Neural cell (in vitro differentiated cells): ENCODE measurements around the gene CELF4. TPM values are rescaled to one million over a fixed set of nuclear protein-coding genes. Genes with fewer than 3 reads are reported as not detected.

ENCODE experiments used
- H2AFZ ChIP-seq: fragments of 200-600, 300-800 bp; sonication (generic), shearing (Covaris generic); 2 replicates; pipeline ENCODE4 v1.6.0; 2014; ENCODE audit warnings: low read depth, mild to moderate bottlenecking, antibody characterized with exemption, low read length, moderate library complexity
- H3F3A ChIP-seq: fragments of 200-600 bp; shearing (Covaris generic); 2 replicates; pipeline ENCODE4 v1.6.1; 2016; ENCODE audit warnings: mild to moderate bottlenecking, moderate library complexity, mixed read lengths, antibody characterized with exemption, low read length; ENCODE audit not compliant: insufficient read depth, poor library complexity, severe bottlenecking
- H3K27ac ChIP-seq: fragments of 200-600, 300-800 bp; sonication (generic), shearing (Covaris generic); 2 replicates; pipeline ENCODE4 v1.5.1; 2014; ENCODE audit warnings: mild to moderate bottlenecking, low read length, moderate library complexity
- H3K27me3 ChIP-seq: fragments of 300-800, 200-600 bp; sonication (generic), shearing (Covaris generic); 2 replicates; pipeline ENCODE4 v1.6.0; 2014; ENCODE audit warnings: mild to moderate bottlenecking, low read depth, low read length, moderate library complexity; ENCODE audit not compliant: insufficient read depth
- H3K36me3 ChIP-seq: fragments of 300-800, 200-600 bp; sonication (generic), shearing (Covaris generic); 2 replicates; pipeline ENCODE4 v1.5.1; 2014; ENCODE audit warnings: mild to moderate bottlenecking, antibody characterized with exemption, low read length, moderate library complexity; ENCODE audit not compliant: insufficient read depth
- H3K4me2 ChIP-seq: fragments of 300-800, 200-600 bp; sonication (generic), shearing (Covaris generic); 2 replicates; pipeline ENCODE4 v1.6.0; 2014; ENCODE audit warnings: mild to moderate bottlenecking, low read length
- H3K4me3 ChIP-seq: fragments of 300-800, 200-600 bp; sonication (generic), shearing (Covaris generic); 2 replicates; pipeline ENCODE4 v1.5.1; 2014; ENCODE audit warnings: mild to moderate bottlenecking, low read length, moderate library complexity
- H3K79me2 ChIP-seq: fragments of 200-600 bp; shearing (Covaris generic); replicated peaks from 2 replicates; pipeline ENCODE4 v1.6.0; 2014; ENCODE audit warnings: mild to moderate bottlenecking, low read length, moderate library complexity; ENCODE audit not compliant: insufficient read depth
- H3K9ac ChIP-seq: fragments of 300-800, 200-600 bp; sonication (generic), shearing (Covaris generic); 2 replicates; pipeline ENCODE4 v1.6.1; 2016; ENCODE audit warnings: mild to moderate bottlenecking, low read length, mixed read lengths
- H3K9me2 ChIP-seq: fragments of 200-600 bp; shearing (Covaris generic); 2 replicates; pipeline ENCODE4 v1.6.1; 2016; ENCODE audit warnings: mild to moderate bottlenecking, low read length, mixed read lengths; ENCODE audit not compliant: insufficient read depth
- H3K9me3 ChIP-seq: fragments of 200-600, 300-800 bp; sonication (generic), shearing (Covaris generic); 2 replicates; pipeline ENCODE4 v1.6.1; 2016; ENCODE audit warnings: mild to moderate bottlenecking, mixed run types, low read length, moderate library complexity, mixed read lengths
- H4K20me1 ChIP-seq: fragments of 200-600 bp; shearing (Covaris generic); 2 replicates; pipeline ENCODE4 v1.6.1; 2016; ENCODE audit warnings: mild to moderate bottlenecking, mixed run types; ENCODE audit not compliant: insufficient read depth
- CTCF ChIP-seq: fragments of 450-650 bp; IDR thresholded peaks from 2 replicates; pipeline ENCODE4 v1.5.1; 2014; ENCODE audit warnings: antibody characterized with exemption, mild to moderate bottlenecking, moderate library complexity; ENCODE audit not compliant: poor library complexity, severe bottlenecking
- EP300 ChIP-seq: fragments of 450-650 bp; conservative IDR thresholded peaks from 2 replicates; pipeline ENCODE4 v1.6.1; 2014; ENCODE audit warnings: antibody characterized with exemption, mild to moderate bottlenecking, moderate library complexity; ENCODE audit not compliant: poor library complexity, severe bottlenecking
- EZH2 ChIP-seq: fragments of 200-600, 300-800 bp; shearing (Covaris generic), sonication (generic); IDR thresholded peaks from 2 replicates; pipeline ENCODE4 v1.6.1; 2014; ENCODE audit warnings: antibody characterized with exemption, low read length, borderline replicate concordance, mild to moderate bottlenecking; ENCODE audit not compliant: insufficient read depth, poor library complexity, severe bottlenecking
- MXI1 ChIP-seq: fragments of 450-650 bp; conservative IDR thresholded peaks from 2 replicates; pipeline ENCODE4 v1.6.1; 2014; ENCODE audit warnings: antibody characterized with exemption, mild to moderate bottlenecking; ENCODE audit not compliant: poor library complexity, severe bottlenecking
- POLR2AphosphoS5 ChIP-seq: IDR thresholded peaks from 2 replicates; pipeline ENCODE4 v1.6.1; 2012
- RAD21 ChIP-seq: fragments of 450-650 bp; conservative IDR thresholded peaks from 2 replicates; pipeline ENCODE4 v1.6.1; 2014; ENCODE audit warnings: antibody characterized with exemption, mild to moderate bottlenecking, moderate library complexity
- REST ChIP-seq: IDR thresholded peaks from 2 replicates; pipeline ENCODE4 v1.6.1; 2012; ENCODE audit warnings: borderline replicate concordance
- SMC3 ChIP-seq: fragments of 450-650 bp; conservative IDR thresholded peaks from 2 replicates; pipeline ENCODE4 v1.6.1; 2014; ENCODE audit warnings: antibody characterized with exemption, mild to moderate bottlenecking, moderate library complexity; ENCODE audit not compliant: poor library complexity
- TAF1 ChIP-seq: IDR thresholded peaks from 2 replicates; pipeline ENCODE4 v1.6.1; 2012; ENCODE audit warnings: low read depth
- polyA plus RNA-seq: library from polyadenylated mRNA; depleted of rRNA; stranded (reverse); fragments of >200 nt; gene quantifications from 2 replicates; pipeline ENCODE4 v1.2.3, GENCODE V29; 2014

The CELF4 gene
- polyA plus RNA-seq, 1 donor from 2014 or later, result 191 TPM

- H3K4me3 ChIP-seq, result no peak overlapping the region
- TF ChIP-seq MXI1, result no peak
- no peak for TF ChIP-seq RAD21
- TF ChIP-seq EP300, result no peak
- TF ChIP-seq TAF1, result no peak
- TF ChIP-seq SMC3, result no peak
- no peak for TF ChIP-seq CTCF
- no peak for TF ChIP-seq REST
- TF ChIP-seq POLR2AphosphoS5, result no peak
- TF ChIP-seq EZH2, result no peak
- H3K9me3 ChIP-seq, result no peaks in the 10 kb centered on the region
- H3K27me3 ChIP-seq, result no peaks in the 10 kb centered on the region
- no peak overlapping the region for H2AFZ ChIP-seq
- peaks cover 9% of the 10 kb centered on the region for H4K20me1 ChIP-seq
- H3K27ac ChIP-seq, result no peak overlapping the region
- no peaks in the 10 kb centered on the region for H3K36me3 ChIP-seq
- H3K9me2 ChIP-seq, result no peaks in the 10 kb centered on the region
- H3K9ac ChIP-seq, result no peak overlapping the region
- H3K79me2 ChIP-seq, result no peaks in the 10 kb centered on the region
- no peaks in the 10 kb centered on the region for H3F3A ChIP-seq
- H3K4me2 ChIP-seq, result no peak overlapping the region
Observed at GRCh38 chr18:37499913-37500312, 65.7 kb downstream of the CELF4 start.

GRCh38 chr18:37499044-37499443 lies 66.6 kb downstream of the CELF4 start:
- Histone ChIP-seq H2AFZ (no peak overlapping the region), H3K4me2 (no peak overlapping the region), H4K20me1 (peaks cover 9% of the 10 kb centered on the region), H3K36me3 (no peaks in the 10 kb centered on the region), H3K9ac (no peak overlapping the region), H3K9me2 (no peaks in the 10 kb centered on the region), H3K27ac (no peak overlapping the region), H3K4me3 (no peak overlapping the region), H3K27me3 (no peaks in the 10 kb centered on the region), H3K9me3 (no peaks in the 10 kb centered on the region), H3F3A (no peaks in the 10 kb centered on the region), H3K79me2 (no peaks in the 10 kb centered on the region)
- TF ChIP-seq POLR2AphosphoS5 (no peak), EP300 (no peak), EZH2 (no peak), MXI1 (no peak), RAD21 (no peak), CTCF (no peak), REST (no peak), SMC3 (no peak), TAF1 (no peak)
